GM21528 (cell line): ENCODE measurements around the gene MAEA.

Experiments used
- ATAC-seq: cut with Tn5 transposase; IDR thresholded peaks from one replicate; pipeline ENCODE4 v1.9.1; 2021; ENCODE audit warnings: mild to moderate bottlenecking, moderate library complexity; ENCODE audit not compliant: unreplicated experiment, low FRiP score

Gene MAEA

DNA sequence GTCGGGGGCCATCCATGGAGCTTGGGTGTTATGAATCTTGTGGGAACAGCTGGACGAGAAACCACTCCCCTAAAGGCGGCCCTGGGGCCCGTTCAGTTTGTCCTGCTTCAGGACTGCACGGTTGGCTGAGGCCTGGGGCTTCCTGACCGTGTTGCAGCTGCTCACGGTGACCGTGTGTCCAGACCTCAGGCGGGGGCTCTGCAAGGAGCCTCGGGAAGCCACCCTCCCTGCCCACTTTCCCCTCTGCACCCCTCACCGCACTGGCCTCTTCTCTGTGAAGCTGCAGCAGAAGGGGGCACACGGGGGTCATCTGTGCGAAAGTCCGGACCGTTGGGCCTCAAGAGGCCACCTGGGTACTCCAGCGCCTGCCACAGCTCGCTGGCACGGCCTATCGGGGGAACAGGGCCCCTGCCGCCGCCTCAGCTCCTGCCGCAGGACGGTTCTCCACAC is 86.7 kb downstream of the MAEA start:
- ATAC-seq: no peak

DNA sequence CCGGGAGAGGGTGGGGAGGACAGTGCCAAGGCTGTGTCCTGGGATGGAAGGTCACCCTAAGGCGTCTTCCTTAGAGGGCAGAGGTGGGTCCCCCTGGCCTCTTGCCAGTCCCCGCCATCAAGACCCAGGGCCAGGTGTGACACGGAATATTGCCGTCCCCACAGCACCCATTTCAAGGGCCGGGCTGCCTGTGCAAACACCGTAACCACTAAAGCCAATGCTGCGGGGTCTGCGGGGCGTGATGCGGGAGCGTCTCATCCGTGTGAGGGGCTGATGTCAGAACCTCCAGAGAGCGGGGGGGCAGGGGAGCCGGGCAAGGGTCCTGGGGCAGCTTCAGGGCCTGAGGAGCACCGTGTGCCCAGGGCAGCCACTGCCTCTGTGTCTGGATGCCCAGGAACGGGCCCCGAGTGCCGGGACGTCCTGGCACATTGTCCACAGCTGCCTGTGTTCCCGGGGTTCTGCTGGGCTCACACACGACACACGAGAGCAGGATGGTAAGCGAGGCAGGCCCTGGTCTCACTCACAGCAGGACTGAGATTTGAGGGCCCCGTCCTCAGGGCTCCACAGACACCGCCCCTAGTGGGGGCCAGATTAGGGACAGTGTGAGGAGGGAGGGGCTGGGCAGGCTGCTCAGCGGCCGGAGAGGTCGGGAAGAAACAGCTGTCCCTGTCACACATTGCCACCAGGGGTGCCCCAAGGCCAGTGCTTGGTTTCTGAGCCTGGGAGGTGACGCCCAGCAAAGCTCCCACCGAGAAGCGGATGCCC is 87.3 kb downstream of the MAEA start:
- no peak for ATAC-seq

DNA sequence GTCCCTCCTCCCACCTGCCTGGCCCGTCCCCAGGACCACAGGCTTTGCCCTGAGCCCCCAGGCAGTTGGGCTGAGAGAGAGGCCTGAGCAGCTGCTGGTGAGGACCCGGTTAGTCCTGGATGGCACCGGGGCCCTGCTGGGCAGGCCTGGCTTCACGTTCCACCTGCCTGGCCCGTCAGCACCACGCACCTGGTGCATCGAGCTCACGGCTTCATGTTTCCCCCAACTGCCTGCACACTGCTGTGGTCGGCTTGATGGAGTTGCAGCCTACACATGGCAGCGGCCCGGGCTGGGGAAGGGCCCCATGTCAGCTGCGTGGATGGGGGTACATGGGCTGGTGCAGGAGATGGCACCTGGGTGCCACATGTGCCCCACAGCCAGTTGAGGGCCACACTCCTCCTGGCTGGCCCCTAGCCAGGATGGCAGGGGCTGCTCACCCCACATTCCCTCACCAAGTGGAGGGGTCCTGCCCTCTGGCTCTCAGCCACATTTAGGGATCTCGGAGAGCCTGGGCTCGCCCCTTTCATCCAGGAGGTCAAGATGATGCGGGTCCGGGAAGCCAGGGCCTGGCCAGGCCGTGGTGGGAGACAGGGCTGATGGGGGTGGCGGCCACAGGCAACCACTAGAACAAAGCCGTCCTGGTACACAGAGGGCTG is 88.0 kb downstream of the MAEA start:
- no peak for ATAC-seq

DNA sequence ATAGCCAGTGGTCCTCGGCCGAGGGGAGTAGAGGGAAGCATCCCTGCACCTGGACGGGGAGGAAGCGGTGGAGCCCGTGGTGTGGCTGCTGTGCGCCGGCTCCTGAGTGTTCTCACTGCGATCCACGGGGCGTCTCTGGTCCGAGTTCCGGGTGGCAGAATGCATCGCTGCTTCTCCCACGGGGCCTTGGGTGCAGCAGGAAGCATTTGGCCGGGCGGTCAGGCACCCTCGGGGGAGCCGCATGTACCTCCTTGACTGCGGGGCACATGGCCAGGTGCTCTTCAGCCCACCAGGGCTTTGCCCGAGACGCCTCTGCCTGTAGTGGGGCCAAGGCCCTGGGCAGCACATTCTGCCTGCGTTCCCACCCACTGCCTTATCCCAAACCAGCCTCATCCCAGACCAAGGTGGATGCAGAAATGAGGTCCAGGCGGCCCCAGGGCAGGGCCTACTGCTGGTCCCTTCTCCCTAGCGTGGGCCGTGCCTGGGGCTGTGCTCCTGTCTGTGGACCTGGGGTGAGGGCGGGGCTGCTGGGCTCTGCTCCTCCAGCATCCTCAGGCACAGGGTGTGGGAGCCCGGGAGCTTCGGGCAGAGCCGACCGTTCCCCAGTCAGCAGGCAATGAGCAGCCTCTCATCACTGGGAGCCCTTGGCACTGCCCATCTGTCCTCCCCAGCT is 89.0 kb downstream of the MAEA start:
- ATAC-seq: no peak

DNA sequence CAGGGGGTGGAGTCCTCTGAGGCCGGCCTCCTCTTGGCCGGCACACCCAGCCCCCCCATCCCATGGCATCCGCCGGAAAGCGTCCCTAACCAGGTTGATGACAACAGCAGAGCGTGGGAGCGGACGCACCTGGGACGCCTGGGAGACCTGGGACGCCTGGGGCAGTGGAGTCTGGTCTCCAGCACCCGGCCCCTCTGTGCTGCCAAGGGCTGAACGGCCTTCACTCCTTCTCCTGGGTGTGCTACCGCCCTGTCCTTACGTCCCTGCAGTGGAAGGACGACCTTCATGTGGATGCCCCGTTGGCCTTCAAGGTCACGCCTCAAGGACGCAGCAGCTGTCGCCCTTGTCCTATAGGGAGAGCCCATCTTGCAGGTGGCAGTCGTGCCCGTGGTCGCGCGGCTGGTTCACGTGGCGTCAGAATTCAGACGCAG is 89.7 kb downstream of the MAEA start:
- ATAC-seq: no peak

DNA sequence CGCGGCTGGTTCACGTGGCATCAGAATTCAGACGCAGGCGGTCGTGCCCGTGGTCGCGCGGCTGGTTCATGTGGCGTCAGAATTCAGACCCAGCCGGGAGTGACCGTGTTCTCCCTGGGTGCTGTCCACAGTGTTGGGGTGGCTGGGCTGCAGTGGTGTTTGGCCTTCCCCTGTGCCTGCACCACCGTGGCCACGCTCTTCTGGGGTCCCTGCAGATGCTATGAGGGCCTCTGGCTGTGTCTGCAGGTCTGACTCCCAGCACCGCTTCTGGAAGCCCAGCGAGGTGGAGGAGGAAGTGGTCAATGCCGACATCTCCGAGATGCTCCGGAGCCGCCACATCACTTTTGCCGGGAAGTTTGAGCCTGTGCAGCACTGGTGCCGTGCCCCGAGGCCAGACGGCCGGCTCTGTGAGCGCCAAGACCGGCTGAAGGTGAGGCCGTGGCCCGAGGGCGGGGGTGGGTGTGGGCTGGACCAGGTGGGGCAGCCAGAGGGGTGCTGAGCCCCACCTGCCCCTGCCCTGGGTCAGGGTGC is 90.2 kb downstream of the MAEA start:
- no peak for ATAC-seq

DNA sequence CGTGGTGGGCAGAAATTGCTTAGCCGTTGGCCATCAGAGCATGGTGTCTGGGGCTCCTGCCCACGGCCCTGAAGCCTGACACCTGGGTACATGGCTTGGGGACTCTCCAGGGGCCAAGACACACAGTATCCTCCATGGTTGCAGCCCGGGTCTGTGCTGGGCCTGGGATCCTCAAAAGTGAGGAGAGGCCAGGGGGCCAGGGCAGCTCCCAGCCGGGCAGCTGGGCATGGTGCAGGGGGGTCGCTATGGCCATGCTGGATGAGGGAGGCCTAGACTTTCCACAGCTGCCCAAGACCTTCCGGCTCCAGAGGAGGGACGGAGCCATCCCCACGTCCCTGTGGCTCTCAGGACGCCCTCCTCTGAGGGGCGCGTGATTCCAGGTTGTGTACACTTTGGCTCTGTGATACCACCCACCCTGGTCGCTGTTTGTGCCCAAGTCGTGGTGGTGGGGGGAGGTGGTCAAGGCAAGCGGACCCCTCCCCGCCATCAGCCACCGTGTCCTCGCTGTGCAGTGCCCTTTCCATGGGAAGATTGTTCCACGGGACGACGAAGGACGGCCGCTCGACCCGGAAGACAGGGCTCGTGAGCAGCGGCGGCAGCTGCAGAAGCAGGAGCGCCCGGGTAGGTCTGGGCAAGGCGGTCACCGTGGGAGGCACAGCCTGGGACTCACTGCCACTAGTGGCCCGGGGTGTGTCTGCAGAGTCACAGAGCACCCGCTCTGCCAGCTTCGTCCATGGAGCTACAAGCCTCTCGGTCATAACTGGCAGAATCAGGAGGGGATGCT is 90.9 kb downstream of the MAEA start:
- ATAC-seq: no peak

DNA sequence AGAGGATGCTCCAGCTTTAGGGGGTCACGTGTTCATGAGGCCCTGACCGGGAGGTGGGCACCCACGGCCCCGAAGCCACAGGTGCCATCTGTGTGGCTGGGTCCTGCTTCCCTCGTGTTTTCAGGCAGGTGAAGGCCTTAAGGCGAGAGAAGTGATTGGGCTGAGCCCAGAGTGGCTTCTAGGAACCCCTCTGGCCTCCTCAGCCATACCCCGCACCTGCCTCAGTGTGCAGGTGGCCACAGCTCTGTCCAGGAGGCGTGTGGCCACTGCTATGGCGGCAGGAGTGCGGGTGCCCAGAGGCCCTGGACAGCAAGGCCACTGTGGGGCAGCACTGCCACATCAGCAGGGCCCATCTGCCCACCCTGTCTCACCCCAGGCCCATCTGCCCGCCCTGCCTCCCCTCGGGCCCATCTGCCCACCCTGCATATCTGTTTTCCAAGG is 91.5 kb downstream of the MAEA start:
- ATAC-seq: no peak

DNA sequence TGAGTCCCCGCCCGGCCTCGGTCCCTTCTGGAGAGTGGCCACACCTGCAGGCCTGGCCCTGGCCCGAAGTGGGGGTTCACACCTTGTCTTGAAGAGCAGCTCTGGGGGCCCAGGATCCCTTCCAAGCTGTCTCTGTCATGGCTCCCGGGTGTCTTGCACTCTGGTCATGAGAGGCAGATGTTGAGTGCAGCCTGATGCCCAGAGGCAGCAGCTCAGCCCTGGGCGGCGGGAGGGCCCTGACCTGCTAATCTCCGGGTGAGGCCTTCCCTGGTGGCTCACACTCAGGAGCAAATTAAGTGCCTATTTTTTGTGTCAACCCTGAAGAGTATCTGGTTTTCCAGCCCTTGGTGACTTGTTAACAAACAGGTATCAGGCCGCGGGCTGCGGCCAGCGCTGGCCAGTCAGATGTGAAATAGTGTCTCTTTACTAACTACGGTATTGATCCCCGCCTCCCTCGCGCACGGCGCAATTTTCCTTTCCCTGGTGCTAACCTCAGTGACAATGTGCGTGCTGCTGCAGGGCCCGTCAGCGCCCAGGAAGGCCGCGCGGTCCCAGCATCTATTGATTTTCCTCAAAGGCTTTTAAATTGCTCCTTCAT is 92.4 kb downstream of the MAEA start:
- no peak for ATAC-seq

DNA sequence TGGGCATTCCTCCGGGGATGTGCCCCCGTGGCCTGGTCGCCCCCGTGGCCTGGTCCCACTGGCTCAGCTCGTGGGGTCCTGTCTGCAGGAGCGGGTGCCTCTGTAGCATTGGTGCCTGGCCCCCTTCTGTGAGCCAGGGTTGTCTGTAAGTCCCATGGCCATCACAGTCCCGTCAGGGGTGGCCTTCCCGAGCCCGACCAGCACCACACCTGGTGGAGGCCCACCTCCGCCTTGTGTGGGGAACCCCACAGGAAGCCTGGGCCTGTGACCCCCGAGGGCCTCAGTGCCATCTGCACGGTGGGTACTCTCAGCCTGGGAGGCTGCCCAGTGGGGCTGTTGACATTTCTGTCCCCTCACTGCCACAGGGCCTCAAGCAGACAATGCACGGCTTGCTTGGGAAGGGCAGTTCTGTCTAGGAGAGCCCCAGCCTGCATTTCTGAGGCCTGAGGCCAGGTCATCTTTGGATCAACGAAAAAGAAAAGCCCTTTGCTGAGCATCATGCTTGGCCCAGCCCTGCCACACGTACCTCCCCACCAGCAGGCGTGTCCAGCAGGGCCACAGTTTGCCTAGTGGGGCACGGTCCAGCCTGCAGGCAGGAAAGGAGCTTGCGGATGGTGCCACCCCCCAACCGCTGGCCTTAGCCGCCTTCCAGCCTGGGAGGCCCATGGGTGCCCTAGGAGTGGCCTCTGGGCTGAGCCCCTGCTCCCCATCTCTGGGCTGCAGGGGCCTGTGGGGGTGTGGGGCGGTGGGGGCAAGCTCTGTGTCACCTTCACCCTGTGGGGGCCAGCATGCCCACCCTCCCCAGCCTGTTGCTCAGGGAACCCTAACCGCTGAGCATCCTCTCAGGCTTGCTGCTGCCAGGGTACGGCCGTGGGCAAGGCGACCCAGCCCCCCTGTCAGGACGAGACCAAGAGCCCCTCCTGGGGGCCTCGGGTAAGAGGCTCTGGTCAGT is 93.4 kb downstream of the MAEA start:
- ATAC-seq: no peak

DNA sequence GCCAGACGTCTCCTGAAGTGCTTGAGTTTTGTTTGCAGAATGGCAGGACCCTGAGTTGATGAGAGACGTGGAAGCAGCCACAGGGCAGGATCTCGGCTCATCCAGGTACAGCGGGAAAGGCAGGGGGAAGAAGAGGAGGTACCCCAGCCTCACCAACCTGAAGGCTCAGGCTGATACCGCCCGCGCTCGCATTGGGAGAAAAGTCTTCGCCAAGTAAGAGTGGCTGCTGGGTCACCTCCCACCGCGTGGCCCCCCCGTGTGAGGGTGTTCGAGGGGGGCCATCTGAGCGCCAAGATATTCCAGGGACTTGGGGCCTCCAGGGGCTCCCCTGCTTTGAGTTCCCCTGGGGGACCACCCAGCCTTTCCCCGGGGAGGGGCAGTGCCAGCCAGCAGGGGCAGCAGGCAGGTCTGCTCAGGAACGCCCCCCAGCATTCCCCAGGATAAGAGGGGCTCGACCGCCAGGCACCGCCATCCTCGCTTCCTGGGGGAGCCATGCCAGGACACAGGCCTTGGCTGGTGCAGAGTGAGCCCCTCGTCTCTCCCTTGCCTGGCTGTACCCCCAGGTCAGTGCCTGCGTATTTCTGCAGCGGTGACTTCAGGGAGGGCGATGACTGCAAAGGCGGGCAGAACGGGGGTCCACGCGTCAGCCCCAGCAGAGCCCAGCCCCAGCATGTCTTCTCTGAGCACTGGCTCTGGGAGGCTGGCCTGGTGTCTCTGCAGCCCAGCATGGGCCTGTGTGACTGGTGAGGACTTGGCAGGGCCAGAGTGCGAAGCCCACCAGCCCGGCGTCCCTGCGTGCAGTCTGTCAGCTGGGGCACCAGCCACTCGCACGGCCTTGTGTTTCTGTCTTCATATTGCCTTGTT is 94.3 kb downstream of the MAEA start:
- ATAC-seq: no peak

DNA sequence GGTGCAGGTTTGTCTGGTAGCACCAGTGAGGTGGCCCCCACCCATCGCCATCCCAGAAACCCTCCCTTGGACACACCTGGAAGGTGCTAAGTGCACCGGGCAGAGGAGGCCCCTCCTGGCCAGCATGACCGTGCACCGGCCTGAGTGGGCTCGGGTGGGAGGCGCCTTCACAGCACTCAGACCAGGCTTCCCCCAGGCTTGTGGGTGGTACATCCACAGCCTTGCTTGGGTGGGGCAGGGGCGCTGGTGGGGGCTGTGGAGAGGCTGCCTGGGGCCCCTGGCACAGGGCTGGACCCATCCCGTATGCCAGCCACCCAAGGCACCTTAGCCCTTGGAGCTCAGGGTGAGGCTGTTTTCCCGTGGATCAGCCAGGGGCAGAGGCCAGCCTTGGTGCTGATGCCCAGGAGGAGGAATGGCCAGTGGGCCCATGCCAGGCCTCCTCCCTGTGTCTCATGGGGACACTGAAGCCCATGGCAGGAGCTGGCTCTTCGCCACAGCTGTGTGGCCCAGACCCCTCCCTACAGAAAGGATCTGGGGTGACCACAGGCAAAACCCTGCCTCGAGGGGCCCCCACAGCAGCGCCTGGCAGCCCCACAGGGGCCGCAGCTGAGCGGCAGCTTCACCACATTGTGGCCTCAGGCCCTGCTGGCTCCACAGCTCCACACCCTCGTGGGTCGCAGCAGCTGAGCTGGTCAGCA is 95.1 kb downstream of the MAEA start:
- ATAC-seq: no peak

DNA sequence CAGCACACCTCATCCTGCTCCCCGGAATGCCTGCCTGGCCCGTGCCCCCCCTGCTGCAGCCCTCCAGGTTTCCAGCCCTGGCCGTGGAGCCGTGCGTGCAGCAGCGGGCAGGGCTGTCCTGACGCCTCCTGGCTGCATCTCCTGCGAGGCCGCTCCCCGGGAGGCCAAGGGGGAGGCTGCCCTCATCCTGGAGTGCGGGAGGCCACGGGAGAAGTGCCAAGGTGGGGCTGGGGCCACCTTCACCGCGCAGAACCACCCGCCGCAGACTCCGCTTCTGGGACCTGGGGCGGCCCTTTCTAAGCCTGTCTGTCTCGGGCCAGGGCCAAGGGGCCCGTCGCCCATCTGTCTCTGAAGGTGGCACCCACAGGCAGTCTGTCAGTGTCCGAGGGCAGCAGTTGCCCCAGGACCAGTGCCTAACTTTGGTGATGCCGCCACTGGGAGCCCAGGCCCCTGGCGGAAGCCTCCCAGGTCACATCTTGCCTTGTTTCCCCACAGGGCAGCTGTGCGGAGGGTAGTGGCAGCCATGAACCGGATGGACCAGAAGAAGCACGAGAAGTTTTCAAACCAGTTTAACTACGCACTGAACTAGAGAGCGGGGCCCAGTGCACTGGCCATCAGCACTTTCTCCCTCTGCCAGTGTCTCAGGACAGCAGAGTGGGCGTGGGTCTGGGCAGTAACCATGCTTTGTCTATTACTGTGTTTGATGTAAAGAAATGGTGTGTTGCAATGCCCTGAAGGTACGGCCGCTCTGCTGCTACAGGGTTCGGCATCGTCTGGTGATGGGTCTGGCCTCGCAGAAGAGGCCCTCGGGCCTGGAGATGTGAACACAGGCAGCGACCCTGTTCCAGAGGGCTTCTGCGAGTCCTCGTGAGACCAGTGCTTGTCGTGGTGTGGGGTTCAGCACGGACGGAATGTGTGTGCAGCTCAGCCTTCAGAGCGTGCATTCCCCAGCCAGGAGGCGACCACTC is 96.0 kb downstream of the MAEA start:
- no peak for ATAC-seq
